Tongue (tissue), 2 donors: ENCODE measurements around the gene ZNF318. TPM values are rescaled to one million over a fixed set of nuclear protein-coding genes. Genes with fewer than 3 reads are reported as not detected.

Source experiments
- DNase-seq: peaks from one replicate; pipeline ENCODE4 v3.0.0-alpha.2; 2015
- total RNA-seq: library from RNA; depleted of rRNA; stranded (reverse); fragments of >200 nt; gene quantifications from one replicate; pipeline ENCODE4 v1.2.3, GENCODE V29; 2014

Gene ZNF318
- total RNA-seq, 1 donor from 2014 or later, result 13.0 TPM

- DNase-seq, result no peak
Measured at GRCh38 chr6:43299338-43300293, 69.8 kb downstream of the ZNF318 start.

DNA sequence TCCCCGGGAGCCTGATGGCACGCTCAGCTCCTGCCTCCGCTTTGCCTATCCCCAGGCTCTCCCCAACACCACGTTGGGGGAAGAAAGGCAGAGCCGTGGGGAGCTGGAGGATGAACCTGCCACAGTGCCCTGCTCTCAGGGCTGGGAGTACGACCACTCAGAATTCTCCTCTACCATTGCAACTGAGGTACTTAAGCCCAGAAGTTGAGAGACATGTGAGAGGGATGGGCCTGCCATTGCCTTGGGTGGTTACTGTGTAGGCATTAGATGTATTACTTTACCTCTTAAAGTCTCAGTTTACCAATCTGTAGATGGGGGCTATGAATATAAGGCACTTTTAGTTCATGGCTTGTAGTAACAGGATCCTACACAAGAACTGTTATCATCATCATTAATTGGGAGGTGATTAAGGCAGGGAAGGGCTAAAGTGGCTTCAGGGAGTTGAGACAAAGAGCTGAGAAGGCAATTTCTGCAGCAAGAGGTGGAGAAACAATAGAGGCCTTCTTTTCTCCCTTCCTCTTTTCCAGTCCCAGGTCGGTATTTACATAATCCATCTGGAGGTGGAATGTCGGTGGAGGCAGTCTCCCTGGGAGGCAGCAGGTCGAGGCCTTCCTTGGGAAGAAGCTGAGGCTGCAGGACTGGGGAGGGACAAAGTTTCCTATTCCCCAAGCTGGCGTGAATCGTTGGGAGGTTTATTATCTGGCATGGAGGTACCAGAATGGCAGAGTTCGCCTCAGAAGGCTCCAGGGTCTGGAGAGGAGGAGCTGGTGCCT is 70.7 kb downstream of the ZNF318 start:
- DNase-seq, result no peak

DNA sequence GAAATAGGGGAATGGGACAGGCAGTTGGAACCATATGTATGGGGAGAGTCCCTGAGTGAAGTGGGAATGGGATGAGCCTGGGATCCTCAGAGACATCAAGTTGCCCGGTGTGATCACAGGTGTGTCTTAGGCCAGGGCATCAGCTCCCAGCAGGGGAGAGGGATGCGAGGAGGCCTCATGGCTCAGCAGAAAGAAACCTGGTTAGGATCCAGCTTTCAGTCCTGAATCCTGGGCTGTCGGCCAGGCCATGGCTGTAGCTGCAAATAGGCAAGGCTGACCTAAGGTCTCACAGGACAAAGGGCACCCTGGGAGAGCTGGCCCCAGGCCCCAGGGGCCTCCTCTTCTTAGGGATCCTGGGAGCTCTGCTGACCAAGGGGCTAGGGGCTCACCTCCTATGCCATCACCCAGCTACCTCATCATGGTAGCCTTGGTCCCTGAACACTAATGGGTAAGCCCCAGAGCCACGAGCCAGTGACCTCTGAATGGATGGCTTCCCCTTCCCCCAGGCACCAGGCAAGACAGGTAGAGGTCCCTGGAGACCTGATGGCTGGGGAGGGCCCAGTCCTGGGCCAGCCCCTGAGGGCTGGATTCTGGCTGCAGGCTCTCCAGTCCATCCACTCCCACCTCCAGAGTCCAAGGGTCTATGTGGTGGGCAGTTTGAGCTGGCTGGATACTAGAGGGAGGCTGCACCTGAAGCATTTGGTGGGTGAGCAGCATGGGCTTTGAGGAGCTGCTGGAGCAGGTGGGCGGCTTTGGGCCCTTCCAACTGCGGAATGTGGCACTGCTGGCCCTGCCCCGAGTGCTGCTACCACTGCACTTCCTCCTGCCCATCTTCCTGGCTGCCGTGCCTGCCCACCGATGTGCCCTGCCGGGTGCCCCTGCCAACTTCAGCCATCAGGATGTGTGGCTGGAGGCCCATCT is 71.5 kb downstream of the ZNF318 start, which contains the start of gene SLC22A7:
TSS of gene SLC22A7 (plus strand) at position 617 of the 921 bp plus-strand sequence. CDS start at position 716, 99 bp downstream.
- DNase-seq, result no peak

DNA sequence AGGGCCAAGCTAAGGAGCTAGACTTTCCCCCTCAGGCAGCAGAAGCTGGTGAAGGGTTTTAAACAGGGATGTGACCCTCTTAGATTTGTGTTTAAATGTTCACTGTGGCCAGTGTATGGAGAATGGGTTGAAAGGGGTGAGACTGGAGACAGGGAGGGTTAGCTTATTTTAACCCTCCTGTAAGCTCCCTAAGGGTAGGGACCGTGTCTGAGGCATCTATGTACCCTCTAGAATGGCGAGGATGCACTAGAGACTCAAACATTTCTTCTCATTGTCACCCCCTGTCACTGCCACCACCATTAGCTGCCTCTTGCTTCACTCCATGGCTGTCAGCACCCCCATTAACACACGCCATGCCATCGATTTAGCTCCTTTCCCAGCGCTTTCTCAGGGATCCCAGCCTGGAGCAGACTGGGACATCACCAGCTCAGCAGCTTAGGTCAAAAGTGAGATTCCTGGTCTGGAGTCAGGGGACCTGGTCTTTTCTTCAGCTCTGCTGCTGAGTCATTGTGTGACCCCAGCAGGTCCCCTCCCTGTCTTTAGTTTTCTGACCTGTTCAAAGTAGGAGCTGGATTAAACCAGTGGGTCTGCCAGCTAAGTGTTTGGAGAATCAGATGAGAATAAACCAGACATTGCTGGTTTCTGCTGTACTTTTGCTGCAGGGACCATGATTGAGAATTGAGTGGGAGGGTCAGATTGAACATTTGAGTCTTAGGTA is 72.5 kb downstream of the ZNF318 start:
- no peak for DNase-seq

DNA sequence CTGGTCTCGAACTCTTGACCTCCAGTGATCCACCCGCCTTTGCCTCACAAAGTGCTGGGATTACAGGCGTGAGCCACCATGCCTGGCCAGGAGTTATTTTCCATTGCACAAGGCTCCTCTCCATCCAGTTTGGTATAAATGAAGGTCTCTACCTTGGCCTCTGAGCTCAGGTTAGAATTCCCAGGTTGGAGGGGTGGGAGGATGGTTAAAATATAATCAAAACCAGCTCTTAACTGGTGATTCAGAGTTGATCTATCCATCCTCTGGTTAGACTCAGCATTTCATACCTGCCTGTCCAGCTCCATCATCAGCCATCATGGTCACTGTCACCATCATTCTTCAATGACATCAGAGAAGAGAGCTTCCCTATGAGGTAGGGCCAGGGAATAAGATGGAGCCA is 74.0 kb downstream of the ZNF318 start:
- DNase-seq, result no peak

DNA sequence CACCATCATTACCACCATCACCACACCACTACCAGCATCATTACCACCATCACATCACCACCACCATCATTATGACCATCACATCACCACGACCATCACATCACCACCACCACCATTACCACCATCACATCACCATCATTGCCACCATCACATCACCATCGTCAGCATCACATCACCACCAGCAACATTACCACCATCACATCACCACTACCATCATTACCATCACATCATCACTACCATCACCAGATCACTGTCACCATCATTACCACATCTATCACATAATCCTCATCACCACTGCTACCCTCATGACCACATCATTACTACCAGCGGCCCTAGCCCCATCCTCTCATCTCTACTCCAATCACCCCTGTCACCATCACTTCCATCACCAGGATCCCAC is 74.9 kb downstream of the ZNF318 start:
- DNase-seq, result no peak

DNA sequence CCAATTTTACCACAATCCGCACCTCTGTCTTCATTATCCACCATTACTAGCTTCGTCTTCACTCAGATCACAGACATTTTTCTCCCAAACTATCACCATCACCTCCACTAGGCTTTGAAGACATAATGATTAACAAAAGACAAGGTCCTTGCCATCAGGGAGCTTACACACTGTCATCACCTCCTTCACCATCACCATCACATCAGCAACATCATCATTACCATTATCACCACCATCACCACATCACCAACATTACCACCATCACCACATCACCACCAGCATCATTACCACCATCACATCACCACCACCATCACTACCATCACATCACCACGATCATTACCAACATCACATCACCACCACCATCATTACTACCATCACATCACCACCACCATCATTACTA is 75.7 kb downstream of the ZNF318 start:
- DNase-seq, result no peak

GRCh38 chr6:43292763-43293318 is 76.6 kb downstream of the ZNF318 start:
- no peak for DNase-seq

GRCh38 chr6:43292341-43292740 is 77.1 kb downstream of the ZNF318 start:
- no peak for DNase-seq

GRCh38 chr6:43291708-43292107 is 77.7 kb downstream of the ZNF318 start:
- DNase-seq, result no peak

DNA sequence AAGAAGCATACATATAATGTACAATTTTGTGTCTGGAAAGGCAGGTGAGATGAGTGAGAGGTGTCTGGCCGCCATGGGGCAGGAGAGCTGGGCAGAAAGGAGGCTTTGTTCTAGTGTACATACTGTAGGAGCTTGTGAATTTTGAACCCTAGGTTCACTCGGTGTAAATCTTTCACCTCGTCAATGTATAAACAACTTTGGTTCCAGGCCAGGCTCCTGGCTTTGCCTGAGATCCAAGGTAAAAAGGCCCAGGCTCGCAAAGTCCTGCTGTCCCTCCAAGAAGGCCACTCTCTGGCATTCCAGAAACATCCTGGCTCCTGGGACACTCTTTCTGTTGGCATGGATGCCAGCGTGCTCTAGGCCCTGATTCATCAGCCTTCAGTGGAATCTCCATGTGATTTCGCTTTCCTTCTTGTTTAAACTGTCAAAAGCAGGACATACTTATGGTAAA is 78.5 kb downstream of the ZNF318 start:
- no peak for DNase-seq

GRCh38 chr6:43290339-43290904 is 79.0 kb downstream of the ZNF318 start:
- no peak for DNase-seq

GRCh38 chr6:43287717-43288679 is 81.4 kb downstream of the ZNF318 start:
- no peak for DNase-seq

GRCh38 chr6:43286980-43287716 is 82.3 kb downstream of the ZNF318 start:
- DNase-seq, result no peak

- DNase-seq, result no peak
Measured at GRCh38 chr6:43286456-43286979, 82.9 kb downstream of the ZNF318 start.
